Uterus (tissue), 2 donors: Measurements from ENCODE around the gene SCD.

ENCODE experiments used
- CTCF ChIP-seq, 4 experiments: fragments of 200-600 bp in 2 of 4; fragments of 450-650 bp in 2 of 4; sonication (generic) in 2 of 4; IDR thresholded peaks; one replicate each; pipeline ENCODE4 v1.5.1; 2016 to 2019; ENCODE audit warnings: antibody characterized with exemption in 4 of 4, mild to moderate bottlenecking in 2 of 4, moderate library complexity in 1 of 4
- POLR2A ChIP-seq, 2 donors: fragments of 450-650 bp; IDR thresholded peaks; one replicate each; pipeline ENCODE4 v1.6.1; 2016; ENCODE audit warnings: antibody characterized with exemption in 2 of 2, mild to moderate bottlenecking in 1 of 2, moderate library complexity in 1 of 2

GRCh38 chr10:100333106-100333505 lies 13.9 kb upstream of the SCD start:
- TF ChIP-seq POLR2A (IDR thresholded peaks at IDR 0.05): no peak
- TF ChIP-seq CTCF (IDR thresholded peaks at IDR 0.05): no peak
